Activated CD4-positive, alpha-beta T cell treated with anti-CD3 and anti-CD28 coated beads for 1 hour (primary cell): ENCODE measurements around the gene C12orf56.

ENCODE experiments used
- DNase-seq: peaks from one replicate; pipeline ENCODE4 v3.0.0-alpha.2; 2020

C12orf56 gene

DNA sequence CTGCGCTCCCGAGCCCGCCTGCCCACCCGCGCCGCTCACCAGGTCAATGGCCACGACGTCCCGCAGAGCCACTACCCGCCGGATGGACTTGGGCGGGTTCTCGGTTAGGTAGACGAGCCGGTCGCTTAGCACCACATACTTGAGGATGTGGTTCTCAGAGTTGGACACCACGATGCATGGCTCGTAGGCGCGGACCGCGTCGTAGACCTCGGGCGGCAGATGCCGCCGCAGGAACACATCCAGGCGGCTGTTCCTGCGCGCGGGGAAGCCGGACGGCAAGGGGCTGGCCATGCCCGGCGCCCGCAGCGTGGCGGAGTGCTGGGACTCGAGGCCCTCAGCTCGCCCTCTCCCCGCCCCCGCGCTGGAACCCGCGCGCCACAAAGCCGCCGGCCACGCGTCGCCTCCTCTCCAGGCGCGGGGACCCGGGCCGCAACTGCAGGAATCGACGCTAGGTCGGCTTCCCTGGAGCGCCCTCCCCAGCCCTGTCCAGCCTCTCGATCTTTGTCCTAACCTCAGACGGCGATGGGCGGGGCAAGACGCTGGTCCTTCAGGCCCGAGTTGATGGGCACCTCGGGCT lies at the start of gene C12orf56:
TSS of gene C12orf56 (minus strand) at position 484 of the 577 bp plus-strand sequence. CDS start at position 291, 193 bp downstream.
- DNase-seq, result no peak

GRCh38 chr12:64440100-64440499 lies 49.5 kb upstream of the C12orf56 start:
- DNase-seq, result no peak

DNA sequence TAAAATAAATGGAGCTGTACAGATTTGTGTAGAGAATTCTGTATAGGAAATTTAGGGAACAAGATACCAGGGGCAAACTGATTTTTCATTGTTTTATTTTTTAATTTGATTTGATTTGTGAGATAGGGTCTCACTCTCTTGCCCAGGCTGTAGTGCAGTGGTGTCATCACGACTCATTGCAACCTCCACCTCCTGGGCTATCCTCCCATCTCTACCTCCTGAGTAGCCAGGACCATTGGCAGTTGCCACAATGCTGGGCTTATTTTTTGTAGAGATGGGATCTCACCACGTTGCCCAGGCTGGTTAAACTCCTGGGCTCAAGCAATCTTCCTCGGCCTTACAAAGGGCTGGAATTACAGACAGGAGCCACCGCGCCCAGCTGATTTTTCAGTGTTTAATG lies 43.4 kb upstream of the C12orf56 start:
- no peak for DNase-seq

- DNase-seq, result no peak
Measured at GRCh38 chr12:64431791-64432190, 41.2 kb upstream of the C12orf56 start.

DNA sequence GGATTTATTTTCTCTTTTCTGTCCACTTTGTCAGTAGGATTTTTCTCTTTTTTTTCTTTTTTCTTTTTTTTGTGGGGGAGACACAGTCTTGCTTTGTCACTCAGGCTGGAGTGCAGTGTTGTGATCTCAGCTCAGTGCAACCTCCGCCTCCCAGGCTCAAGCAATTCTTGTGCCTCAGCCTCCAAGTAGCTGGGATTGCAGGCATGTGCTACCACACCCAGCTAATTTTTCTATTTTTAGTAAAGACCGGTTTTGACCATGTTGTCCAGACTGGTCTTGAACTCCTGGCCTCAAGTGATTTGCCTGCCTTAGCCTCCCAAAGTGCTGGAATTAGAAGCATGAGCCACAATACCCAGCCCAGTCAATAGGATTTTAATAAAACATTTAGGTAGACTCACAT lies 40.3 kb upstream of the C12orf56 start:
- DNase-seq, result no peak

DNA sequence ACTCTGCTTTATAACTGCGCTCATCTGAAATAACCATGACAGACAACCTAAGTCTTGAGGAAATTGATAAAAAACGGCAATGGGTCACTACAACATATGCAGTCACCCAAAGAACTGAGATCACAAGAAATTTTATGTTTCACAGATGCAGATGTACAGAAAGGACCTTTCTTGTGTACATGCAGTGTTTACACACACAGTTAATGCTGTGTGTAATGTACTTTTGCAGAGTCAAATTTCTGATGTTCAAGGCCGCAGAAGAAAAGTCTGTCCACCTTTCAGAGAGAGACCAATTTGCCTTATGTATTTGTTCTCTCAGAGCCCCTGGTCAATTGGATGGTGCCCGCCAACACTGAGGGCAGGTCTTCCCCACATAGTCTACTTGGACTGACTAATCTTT lies 38.4 kb upstream of the C12orf56 start:
- no peak for DNase-seq

DNA sequence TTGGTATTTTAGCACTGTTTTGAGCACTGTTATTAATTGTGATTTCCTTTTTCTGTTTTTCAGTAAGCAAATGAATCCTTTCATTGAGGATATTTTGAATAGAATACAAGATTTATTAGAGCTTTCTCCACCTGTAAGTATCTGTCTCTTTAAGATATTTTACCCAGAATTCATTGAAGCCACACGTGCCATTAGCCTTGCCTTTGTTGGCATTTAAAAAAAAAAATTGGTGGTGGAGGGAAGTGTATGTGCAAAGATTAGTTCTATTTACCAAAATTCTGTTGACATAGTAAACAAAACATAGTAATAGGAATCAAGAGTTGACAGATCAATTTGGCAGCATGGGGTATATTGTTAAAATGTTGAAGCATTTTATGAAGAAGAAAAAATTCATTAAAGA lies 37.4 kb upstream of the C12orf56 start:
- DNase-seq, result no peak

GRCh38 chr12:64419696-64420095 lies 29.1 kb upstream of the C12orf56 start:
- no peak for DNase-seq

GRCh38 chr12:64418209-64418608 lies 27.7 kb upstream of the C12orf56 start:
- no peak for DNase-seq

DNA sequence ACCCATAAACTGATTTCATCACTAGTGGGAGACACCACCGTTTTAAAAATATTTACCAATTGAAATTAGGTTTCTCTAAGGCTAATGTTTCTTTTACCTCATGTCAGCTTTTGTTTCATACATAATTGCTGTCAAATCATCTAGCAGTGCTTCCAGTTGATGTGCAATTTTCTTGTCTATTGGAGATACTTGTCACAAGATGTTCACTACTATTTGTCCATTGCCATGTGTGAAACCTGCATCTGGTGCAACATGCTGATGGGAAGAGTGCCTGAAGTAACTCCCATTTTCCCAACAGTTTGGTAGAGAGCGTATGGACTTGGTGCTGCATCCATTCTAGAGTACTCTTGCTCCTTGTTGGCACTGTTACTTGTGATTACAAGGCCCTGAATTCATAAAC lies 23.3 kb upstream of the C12orf56 start:
- no peak for DNase-seq

GRCh38 chr12:64412459-64412858 lies 21.9 kb upstream of the C12orf56 start:
- DNase-seq, result no peak

DNA sequence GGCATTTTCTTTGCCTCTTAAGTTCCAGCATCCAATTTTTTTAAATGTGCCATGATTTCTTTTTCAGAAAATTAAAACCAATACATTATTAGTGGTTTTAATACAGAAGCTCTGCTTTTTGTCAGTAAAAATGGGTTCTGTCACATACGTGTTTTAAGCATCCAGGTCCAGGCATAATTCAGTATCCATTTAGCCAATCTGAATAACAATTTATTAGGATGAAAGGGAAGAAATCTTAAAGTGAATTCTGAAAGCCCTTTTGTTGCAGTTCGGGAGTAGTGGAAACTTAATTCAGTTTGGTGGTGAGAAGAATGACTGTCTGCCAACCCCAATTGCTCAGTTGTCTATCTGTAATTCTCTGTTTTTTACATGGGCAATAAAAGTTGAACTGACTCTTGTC lies 20.9 kb upstream of the C12orf56 start:
- no peak for DNase-seq

DNA sequence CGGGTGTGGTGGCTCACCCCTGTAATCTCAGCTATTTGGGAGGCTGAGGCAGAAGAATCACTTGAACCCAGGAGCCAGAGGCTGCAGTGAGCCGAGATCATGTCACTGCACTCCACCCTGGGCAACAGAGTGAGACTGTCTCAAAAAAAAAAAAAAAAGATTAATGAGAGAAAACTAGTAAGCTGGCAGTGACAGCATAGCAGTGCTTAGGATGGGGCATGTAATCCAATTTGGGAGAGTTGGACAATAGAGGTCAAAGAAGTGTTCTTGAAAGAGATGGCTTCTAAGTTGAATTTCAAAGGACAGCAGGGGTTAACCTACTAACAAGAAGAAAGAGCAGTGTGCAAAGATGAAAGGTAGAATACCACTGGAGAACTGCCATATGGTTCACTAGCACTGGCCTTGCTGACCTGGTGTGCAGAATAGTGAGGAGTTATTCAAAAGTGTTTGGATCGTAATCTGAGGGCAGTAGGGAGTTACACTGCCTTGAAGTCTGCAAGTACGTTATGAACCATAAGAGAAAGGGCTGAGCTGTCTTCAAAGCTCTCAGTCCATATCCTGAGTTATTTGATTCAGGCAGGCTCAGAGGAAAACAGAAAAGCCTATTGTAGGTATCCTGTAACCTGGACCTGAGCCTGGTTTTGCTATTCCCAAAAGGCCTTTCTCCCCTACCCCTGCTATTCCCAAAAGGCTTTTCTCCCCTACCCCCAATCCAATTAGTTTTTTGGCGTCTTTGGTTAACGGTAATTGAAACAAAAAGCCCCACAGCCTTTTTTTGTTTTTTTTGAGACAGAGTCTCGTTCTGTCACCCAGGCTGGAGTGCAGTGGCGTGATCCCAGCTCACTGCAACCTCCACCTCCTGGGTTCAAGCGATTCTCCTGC lies 17.0 kb upstream of the C12orf56 start:
- no peak for DNase-seq

- peak; percentile 45 for DNase-seq
Measured at GRCh38 chr12:64404470-64405256, 14.1 kb upstream of the C12orf56 start.

- DNase-seq, result peak; percentile 90
Measured at GRCh38 chr12:64403707-64404469, 13.3 kb upstream of the C12orf56 start, which contains the start of gene XPOT. Gene XPOT (plus strand): TSS chr12:64404392. CDS start chr12:64410036, 5,644 bp downstream.

DNA sequence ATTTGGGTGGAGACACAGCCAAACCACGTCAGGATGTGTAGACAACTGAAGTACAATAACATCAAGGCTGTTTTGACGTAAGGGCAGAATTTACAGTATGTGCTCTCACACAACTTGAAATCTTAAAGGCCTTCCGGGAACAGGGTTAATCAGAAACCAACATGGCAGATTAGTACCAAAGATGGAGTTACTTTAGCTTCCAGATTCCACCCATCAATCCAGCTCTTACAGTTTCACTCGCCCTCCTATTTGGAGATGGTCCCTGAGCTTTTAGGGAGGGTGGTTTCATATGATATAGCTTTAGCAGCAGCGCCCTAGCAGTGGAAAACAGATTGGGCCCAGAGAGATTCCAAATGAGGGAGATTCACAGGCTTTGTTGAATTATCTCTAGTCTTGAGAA lies 11.6 kb upstream of the C12orf56 start:
- DNase-seq, result no peak

- no peak for DNase-seq
Measured at GRCh38 chr12:64400041-64400440, 9.5 kb upstream of the C12orf56 start.

- no peak for DNase-seq
Measured at GRCh38 chr12:64395739-64396138, 5.2 kb upstream of the C12orf56 start.

- DNase-seq, result no peak
Measured at GRCh38 chr12:64392221-64392620, 1.7 kb upstream of the C12orf56 start.

DNA sequence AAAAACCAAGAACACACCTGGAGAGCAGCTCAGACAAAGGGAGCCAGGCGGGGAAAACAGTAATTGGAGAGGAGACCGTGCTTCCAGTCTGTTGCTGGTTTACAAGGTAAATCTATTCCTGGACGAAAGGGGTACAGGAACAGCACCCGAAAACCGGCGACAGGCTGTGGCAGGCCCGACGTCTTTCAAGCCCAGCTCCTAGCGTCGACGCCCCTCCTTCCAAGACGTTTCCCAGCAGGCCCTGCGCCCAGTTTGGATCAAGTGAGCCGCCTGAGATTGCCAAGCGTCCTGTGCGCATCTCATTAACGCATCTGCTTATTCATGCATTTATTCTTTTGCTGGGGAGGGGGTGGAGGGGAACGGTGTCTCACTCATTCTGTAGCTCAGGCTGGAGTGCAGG lies 1.4 kb downstream of the C12orf56 start:
- DNase-seq, result no peak

GRCh38 chr12:64387197-64387816 lies 3.3 kb downstream of the C12orf56 start:
- DNase-seq, result no peak

DNA sequence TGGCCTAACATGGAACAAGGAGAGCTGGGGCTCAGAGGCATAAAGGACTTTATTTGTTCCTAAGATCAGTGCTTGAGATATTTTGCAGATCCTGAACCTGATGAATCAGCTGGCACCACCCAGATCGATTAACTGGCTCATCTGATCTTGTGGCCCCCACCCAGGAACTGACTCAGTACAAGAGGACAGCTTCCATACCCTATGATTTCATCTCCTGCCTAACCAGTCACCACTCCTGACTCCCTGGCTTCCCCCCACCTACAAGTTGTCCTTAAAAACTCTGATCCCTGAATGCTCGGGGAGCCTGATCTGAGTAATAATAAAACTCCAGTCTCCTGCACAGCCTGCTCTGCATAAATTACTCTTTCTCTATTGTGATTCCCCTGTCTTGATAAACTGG lies 5.1 kb downstream of the C12orf56 start:
- DNase-seq, result no peak
